Adrenal gland (tissue), 5 donors: ENCODE measurements around the gene MFRP.

Experiments used
- CTCF ChIP-seq, 6 experiments: fragments of 450-650 bp in 4 of 6; fragments of 200-600 bp in 2 of 6; sonication (generic) in 1 of 6; IDR thresholded peaks; 1 replicate in 5 of 6; 2 replicates in 1 of 6; pipeline versions ENCODE4 v1.5.1 to v1.8.0; 2016 to 2021; ENCODE audit warnings: antibody characterized with exemption in 6 of 6, mild to moderate bottlenecking in 2 of 6, moderate library complexity in 1 of 6
- POLR2A ChIP-seq, 2 donors: fragments of 450-650 bp; IDR thresholded peaks; one replicate each; pipeline ENCODE4 v1.6.1; 2017; ENCODE audit warnings: antibody characterized with exemption in 2 of 2, mild to moderate bottlenecking in 2 of 2, moderate library complexity in 1 of 2
- donor health status: DM: no; HTN: no; CAD: no.

DNA sequence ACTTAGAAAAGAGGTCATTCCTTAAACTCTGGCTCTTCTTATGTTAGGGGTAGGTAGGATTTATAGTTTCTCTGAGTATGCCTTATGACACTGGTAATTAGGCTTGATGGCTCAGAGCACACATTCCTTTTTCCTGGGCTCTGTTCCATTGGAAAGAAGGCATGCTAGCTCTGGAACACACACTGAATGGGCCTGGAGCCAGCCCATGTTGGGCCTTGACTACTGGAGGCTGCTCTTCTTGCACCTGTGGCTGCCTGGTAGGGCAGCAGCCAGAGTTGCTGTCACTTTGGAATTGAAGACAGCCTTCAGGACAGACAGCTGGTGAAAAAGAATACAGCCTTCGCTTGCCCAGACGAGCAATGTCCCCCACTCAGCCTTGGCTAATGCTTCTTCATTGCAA is 47.8 kb downstream of the MFRP start:
- no peak for TF ChIP-seq CTCF (IDR thresholded peaks at IDR 0.05)
- TF ChIP-seq POLR2A (IDR thresholded peaks at IDR 0.05), result no peak
